Measurements from ENCODE around the gene AUTS2.

DNA sequence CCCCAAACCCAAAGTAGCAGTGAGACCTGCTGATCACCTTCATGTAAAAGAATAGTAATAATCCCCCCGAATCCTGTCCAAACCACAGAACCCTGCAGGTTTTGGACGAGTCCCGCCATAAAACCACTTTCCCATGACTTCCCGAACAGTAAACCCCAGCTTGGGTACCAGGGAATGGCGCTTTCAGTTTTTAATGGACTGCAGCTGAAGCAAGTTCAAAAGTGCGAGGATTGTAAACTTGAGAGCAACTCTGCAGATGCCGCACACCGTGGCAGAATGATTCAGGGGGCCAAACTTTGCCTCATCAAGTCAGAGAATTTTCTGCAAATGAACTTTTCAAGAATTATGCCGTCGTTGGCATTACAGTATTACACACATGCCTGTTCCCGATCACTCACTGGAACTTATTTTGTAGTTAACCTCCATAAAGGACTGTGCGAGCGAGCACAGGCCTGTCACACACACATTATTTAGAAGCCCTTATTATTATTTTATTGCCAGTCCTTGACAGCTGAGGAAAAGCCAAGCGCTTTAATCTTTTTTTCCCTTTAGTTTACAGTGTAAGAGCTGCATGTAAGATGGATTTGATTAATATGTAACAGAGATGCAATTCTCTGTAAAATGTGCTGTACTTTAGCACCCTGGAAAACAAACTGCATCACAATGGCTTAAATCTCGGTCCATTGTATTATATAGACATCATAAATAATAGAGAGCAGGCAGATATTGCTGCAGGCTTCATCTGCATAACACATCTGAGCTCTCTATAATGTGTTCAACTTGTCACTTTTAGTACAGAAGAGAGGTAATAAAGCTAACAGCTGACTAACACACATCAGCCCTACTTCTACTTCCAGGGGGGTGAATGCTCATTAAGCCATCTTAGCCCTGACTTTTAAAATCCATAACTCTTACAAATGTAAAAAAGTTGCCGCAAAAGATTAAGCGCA is 1040.2 kb downstream of the AUTS2 start:
- TF ChIP-seq POLR2A (IDR thresholded peaks at IDR 0.05; ENCODE audit: low read depth, low read length) (no peak), POLR2AphosphoS5 (IDR thresholded peaks at IDR 0.05; ENCODE audit: low read depth, low read length) (no peak), TAF1 (IDR thresholded peaks at IDR 0.05; ENCODE audit: borderline replicate concordance, low read depth, low read length) (no peak)
